Hepatic stellate cell (primary cell): ENCODE data around the gene TRPV5.
"Not testable (repeated sequence)": the region's sequence is repeated elsewhere in the genome, so short reads cannot be mapped to it uniquely, and the experiment has no call there.

Source experiments
- DNase-seq: peaks from one replicate; pipeline ENCODE4 v3.0.0; 2011; ENCODE audit warnings: low spot score

Gene TRPV5

GRCh38 chr7:142933624-142934023 is at the start of gene TRPV5:
Gene TRPV5 (minus strand): TSS chr7:142933746. CDS start chr7:142933459, 287 bp downstream.
- no peak for DNase-seq

GRCh38 chr7:142978402-142978801 is 44.9 kb upstream of the TRPV5 start:
- DNase-seq, result not testable (repeated sequence)

- no peak for DNase-seq
Observed at GRCh38 chr7:142974626-142975025, 41.1 kb upstream of the TRPV5 start.

- no peak for DNase-seq
Observed at GRCh38 chr7:142969183-142969582, 35.6 kb upstream of the TRPV5 start.

GRCh38 chr7:142968229-142968628 is 34.7 kb upstream of the TRPV5 start:
- no peak for DNase-seq

GRCh38 chr7:142964502-142965246 is 31.1 kb upstream of the TRPV5 start:
- no peak for DNase-seq

GRCh38 chr7:142963993-142964392 is 30.4 kb upstream of the TRPV5 start:
- DNase-seq, result no peak

GRCh38 chr7:142962991-142963390 is 29.4 kb upstream of the TRPV5 start:
- no peak for DNase-seq

- no peak for DNase-seq
Observed at GRCh38 chr7:142961973-142962926, 28.7 kb upstream of the TRPV5 start, which contains the start of gene KEL. Gene KEL (minus strand): TSS chr7:142962363. CDS start chr7:142962206, 157 bp downstream.

- no peak for DNase-seq
Observed at GRCh38 chr7:142961595-142961972, 28.0 kb upstream of the TRPV5 start.

GRCh38 chr7:142960955-142961512 is 27.5 kb upstream of the TRPV5 start:
- DNase-seq, result no peak

GRCh38 chr7:142959202-142959601 is 25.7 kb upstream of the TRPV5 start:
- no peak for DNase-seq

- no peak for DNase-seq
Observed at GRCh38 chr7:142957723-142958122, 24.2 kb upstream of the TRPV5 start.

- DNase-seq, result no peak
Observed at GRCh38 chr7:142956951-142957623, 23.5 kb upstream of the TRPV5 start.

- no peak for DNase-seq
Observed at GRCh38 chr7:142954680-142955268, 21.2 kb upstream of the TRPV5 start.

- DNase-seq, result no peak
Observed at GRCh38 chr7:142950235-142950634, 16.7 kb upstream of the TRPV5 start.

GRCh38 chr7:142948603-142949002 is 15.1 kb upstream of the TRPV5 start:
- DNase-seq, result no peak

GRCh38 chr7:142945001-142945400 is 11.5 kb upstream of the TRPV5 start:
- DNase-seq, result no peak

GRCh38 chr7:142943706-142944268 is 10.2 kb upstream of the TRPV5 start:
- no peak for DNase-seq

GRCh38 chr7:142942746-142943145 is 9.2 kb upstream of the TRPV5 start:
- no peak for DNase-seq

- no peak for DNase-seq
Observed at GRCh38 chr7:142941541-142941940, 8.0 kb upstream of the TRPV5 start.
